SK-MEL-5 (cell line): ENCODE results near the gene DEF6. TPM values are rescaled to one million over a fixed set of nuclear protein-coding genes. Genes with fewer than 3 reads are reported as not detected.
A peak's percentile ranks its signal among the peaks of the same experiment; 100 is the strongest.

Experiments used
- DNase-seq: peaks from one replicate; pipeline ENCODE4 v3.0.0-alpha.2; 2016; ENCODE audit warnings: low read depth, low spot score
- in situ Hi-C: cut with HindIII; loops from 2 replicates; pipeline ENCODE4 v1.10.0; 2016; ENCODE audit warnings: low sequenced_read_pairs, high pct_unique_total_duplicates, low pct_unique_long_range_greater_than_20kb
- polyA plus RNA-seq, 2 experiments: library from polyadenylated mRNA; depleted of rRNA; stranded (reverse); fragments of >200 nt; gene quantifications; 2 replicates each; pipeline ENCODE4 v1.2.3, GENCODE V29; 2015
- total RNA-seq: library from RNA; depleted of rRNA; stranded (reverse); fragments of >200 nt; shearing (Covaris generic); gene quantifications from 2 replicates; pipeline ENCODE4 v1.2.3, GENCODE V29; 2014; rRNA removed

The DEF6 gene, protein sequence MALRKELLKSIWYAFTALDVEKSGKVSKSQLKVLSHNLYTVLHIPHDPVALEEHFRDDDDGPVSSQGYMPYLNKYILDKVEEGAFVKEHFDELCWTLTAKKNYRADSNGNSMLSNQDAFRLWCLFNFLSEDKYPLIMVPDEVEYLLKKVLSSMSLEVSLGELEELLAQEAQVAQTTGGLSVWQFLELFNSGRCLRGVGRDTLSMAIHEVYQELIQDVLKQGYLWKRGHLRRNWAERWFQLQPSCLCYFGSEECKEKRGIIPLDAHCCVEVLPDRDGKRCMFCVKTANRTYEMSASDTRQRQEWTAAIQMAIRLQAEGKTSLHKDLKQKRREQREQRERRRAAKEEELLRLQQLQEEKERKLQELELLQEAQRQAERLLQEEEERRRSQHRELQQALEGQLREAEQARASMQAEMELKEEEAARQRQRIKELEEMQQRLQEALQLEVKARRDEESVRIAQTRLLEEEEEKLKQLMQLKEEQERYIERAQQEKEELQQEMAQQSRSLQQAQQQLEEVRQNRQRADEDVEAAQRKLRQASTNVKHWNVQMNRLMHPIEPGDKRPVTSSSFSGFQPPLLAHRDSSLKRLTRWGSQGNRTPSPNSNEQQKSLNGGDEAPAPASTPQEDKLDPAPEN
- 0.45 and 0.71 TPM in 2 replicates for total RNA-seq
- polyA plus RNA-seq (2015; cell fraction: cytosol; rRNA removed), result 0.45 and 0.58 TPM in 2 replicates
- 0.74 and 1.2 TPM in 2 replicates for polyA plus RNA-seq (2015; cell fraction: nucleus; rRNA removed)

DNA sequence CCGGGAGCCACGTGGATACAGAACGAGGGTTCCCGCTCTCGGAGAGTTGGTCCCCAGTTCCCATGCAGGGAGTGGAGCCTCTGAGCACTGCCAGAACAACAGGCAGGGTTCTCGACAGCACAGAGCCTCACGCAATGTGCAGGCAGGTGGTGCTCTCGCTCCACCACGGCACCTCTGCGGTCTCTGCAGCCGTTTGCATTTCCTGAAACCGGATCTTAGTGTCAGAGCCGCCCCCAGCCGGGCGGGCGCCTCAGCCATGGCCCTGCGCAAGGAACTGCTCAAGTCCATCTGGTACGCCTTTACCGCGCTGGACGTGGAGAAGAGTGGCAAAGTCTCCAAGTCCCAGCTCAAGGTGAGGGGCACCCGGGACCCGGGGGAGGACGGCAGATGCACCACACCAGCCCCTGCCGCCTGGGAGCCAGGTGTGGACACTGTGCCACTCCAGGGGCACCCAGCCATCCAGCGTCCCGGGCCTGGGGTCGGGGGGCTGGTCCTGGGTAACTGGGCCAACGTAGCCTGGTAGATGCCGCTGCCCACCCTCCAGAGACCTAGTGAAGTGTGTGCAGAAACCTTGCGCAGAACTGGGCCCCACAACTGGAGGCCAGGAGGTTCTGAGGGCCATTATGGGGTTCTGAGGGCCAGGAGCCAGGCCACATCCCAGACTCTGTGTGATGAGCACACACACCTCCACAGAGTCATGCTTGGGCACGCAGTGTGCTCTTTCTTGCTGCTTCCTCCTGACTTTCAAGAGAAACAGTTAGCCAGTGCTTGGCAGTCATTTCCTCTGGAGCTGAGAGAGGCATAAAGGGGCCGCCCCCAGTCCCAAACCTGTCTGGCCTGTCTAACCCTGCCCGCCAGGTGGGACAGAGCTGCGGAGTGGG, at the start of gene DEF6:
Gene DEF6 (plus strand): TSS at position 218 of the 881 bp plus-strand sequence. CDS start 39 bp downstream, at position 257.
- in situ Hi-C loops, result no loop called here
- DNase-seq, result peak; percentile 46

DNA sequence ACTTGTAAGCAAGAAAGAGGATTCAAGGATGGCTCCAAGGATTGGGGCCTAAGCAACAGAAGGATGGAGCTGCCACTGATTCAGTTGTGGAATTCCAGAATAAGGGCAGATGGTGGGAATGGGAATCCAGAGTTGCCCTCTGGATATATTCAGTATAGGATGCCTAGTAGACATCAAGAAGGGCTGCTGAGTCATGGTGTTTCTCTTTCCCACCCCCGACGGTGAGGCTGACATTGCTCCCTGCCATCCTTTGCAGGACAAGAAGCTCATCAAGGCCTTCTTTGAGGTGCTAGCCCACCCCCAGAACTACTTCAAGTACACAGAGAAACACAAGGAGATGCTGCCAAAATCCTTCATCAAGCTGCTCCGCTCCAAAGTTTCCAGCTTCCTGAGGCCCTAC, 49.3 kb upstream of the DEF6 start:
- in situ Hi-C loops, result no loop called here
- no peak for DNase-seq

DNA sequence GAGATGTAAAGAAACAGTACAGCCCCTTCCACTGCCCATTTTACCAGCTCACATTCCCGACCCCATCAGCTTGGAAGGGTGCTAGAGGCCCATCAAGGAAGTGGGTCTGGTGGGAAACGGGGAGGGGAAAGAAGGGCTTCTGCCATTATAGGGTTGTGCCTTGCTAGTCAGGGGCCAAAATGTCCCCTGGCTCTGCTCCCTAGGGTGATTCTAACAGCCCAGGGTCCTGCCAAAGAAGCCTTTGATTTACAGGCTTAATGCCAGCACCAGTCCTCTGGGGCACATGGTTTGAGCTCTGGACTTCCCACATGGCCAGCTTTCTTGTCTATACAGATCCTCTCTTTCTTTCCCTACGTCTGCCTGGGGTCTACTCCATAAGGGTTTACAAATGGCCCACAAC, 48.7 kb upstream of the DEF6 start:
- no peak for DNase-seq
- in situ Hi-C loops, result no loop called here

DNA sequence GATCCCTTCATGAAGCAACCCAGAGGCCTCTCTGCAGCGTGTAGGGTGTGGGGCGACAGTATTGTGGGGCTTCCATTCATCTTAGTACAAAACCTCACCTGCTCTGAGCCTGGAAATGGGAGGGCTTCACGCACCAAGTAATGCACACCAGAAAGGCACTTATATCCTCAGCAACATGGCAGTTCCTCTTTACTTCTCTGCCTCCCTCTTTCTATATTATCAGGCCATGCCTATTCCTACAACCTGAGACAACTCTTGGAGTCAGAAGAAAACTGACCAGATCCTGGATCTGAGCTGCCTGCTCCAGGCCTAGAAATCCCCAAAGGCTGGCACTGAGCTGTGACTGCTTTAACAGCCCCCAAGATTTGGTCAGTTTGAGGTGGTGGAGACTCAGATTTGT, 45.7 kb upstream of the DEF6 start:
- DNase-seq, result no peak
- in situ Hi-C loops, result no loop called here

DNA sequence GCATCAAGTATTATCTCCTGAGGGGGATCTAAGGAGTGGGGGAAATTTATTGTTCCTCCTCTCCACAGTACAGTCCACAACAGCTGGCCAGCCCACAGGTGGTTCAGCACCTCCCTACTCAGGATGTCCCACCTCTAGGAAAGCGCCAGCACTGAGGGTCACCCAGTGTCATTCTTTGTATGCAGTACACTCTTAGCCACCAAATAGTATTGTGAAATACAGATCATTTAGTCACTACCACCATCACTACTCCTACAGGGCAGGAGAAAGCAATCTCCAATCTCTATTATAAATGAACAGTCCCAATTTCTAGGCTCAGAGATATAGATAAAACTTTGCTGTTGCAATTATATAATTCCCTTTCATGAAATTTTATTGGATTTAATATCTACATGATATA, 44.4 kb upstream of the DEF6 start:
- in situ Hi-C loops, result no loop called here
- no peak for DNase-seq

DNA sequence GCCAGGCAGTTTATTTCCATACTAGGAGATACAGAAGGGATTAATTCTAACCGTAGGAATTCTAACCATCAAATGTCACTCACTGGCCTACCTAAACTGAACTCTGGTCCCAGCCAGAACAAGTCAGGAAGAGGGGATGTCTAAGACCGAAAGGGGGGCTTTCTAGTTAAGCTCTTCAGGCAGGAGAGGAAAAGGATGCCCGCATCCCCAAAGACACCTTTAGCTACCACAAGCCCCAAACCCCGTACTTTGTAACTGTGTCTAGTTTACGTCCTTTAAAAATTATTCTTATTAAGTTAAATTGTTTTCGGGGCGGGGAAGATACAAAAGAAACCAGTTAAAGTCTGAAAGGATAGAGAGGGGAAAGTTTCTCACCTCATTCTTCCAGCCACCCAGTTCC, 39.3 kb upstream of the DEF6 start:
- in situ Hi-C loops, result no loop called here
- no peak for DNase-seq

DNA sequence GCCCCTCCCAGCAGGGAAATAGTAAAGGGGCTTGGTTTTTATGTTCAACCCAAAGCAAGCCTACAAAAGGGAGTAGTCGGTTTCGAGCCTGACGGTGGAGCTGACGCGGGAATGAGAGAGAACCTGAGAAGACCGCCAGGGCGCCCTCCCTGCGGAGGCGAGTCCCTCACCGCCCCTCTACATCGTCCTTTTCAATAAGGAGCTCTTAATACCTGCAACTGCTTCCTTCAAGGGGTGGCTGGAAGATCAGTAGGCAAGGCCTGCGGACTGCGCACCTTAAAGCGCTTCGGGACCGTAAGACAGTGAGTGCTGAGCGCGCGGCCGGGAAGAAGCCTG, 38.8 kb upstream of the DEF6 start:
- no peak for DNase-seq
- in situ Hi-C loops, result no loop called here

DNA sequence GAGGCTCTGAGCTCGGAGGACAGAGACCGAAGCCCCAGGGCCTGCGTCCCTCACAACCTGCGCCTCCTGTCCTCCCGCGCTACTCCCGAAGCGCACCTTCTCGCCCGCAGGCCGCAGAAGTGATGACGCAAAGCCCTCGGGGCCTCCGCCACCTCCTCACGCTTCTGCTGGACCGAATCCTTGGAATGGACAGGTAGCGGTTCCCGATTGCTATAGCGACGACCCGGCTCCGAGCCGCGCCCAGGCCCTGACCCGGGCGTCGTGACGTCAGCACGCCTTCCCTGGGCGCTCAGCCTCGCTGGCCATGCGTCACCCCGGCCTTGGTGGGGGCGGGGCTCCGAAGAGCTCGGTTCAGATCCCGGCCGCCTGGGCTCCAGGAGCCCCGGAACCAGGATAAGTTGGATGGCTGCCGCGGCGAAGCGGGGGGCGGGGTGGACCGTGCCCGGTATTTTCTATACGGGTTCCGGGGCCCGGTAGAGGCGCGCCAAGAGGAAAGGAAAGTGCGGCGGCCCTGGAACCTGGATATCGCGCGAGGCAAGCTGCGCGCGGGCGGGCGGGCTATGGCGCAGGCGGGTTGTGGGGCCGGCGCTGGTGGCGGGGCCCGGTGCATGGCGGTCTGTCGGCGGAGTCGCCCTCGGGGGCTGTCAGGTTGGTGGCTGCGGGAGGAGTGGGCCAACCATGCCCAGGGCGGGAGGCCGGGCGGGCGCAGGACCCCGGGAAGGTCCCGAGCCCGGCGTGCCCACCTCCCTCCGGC, 38.2 kb upstream of the DEF6 start, which contains the start of gene ZNF76:
Gene ZNF76 (plus strand): TSS at position 542 of the 754 bp plus-strand sequence. CDS start 21,417 bp downstream, outside the sequence.
- in situ Hi-C loops, result no loop called here
- DNase-seq, result peak; percentile 96

DNA sequence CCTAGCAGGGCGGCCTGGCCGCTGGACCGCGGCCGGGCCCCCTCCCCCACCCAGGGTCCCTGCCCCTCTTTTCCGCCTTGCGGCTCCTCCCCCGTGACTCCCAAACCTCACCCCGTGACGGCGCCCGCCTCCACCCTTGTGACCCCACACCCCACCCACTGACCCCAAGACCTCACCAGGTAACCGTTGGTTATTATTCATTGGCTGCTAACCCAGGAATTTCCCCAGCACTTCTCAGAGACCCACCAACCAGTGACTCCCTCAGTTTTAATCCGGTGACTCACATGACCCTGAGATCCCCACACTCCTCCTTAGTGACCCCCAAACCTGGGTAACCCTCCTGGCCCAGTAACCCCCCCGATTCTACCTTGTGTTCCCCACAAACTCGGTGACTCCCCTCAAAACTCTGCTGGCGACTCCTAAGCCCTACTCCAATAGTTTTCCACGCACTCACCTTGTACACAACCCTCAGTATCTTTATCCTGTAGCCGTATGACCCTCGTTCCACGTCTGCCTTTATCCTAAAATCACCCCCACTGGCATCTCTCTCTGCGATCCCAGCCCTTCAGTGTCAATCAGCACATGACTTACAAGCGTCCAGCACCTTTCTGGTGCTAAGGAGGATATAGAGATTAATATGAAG, 37.5 kb upstream of the DEF6 start:
- DNase-seq, result peak; percentile 75
- in situ Hi-C loops, result no loop called here

DNA sequence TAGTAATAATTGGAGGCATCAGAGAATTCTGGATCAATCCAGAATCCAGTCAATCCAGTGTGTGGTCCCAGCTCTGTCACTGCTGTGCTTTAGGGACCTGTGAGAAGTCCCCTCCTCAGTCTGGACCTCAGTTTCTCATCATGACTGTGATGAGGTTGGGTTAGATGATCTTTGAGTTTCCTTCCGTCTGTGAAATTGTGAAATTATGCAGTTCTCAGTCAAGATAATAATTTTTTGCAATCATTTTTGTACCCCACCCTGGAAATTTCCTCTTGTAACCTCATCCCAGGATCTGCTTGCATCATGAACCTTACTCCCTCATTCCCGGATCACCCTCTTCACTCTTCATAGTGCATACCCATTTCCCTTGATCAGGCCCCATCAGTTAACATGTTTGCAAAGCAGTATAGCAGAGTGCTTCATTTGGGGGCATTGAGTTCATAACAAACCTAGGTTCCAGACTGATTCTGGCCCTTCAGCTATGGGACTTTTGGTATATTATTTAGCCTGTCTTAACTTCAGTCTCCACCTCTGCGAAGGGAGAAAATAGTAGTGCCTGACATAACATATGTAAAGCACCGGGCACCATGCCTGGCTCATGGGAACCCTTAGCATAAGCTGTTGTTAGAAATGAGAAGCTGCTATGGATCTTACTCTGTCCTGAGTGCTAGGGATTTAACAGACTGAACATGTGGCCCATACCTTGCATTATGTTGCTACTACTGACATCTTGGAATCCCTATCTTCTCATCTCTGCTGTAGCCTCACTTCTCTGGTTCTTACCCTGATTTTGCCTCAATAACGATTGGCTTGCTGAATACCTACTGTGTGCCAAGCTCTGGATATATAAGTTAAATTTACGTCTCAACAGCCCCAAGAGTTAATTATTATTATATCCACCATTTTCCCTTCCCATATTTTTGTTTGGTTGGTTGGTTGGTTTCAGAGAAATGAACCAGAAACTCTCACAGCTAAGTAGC, 36.7 kb upstream of the DEF6 start:
- in situ Hi-C loops, result no loop called here
- DNase-seq, result no peak

DNA sequence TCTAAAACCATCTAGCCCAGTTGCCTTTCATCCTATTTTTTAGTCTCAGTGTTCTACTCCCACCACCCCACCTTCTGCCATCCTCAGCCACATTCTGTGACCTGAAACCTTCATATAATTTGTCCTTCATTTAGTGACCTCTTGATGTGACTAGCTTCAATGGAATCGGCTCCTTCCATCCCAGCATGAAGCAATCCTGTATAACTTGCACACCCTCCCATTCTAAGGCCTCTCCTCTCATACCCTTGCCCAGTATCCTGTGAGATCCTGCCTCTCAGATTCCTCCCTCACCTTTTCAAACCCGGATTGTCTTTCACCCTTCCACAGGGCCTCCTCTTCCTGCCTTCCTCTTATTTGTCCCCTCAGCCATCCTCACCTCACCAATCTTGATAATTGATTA, 35.0 kb upstream of the DEF6 start:
- in situ Hi-C loops, result no loop called here
- no peak for DNase-seq

DNA sequence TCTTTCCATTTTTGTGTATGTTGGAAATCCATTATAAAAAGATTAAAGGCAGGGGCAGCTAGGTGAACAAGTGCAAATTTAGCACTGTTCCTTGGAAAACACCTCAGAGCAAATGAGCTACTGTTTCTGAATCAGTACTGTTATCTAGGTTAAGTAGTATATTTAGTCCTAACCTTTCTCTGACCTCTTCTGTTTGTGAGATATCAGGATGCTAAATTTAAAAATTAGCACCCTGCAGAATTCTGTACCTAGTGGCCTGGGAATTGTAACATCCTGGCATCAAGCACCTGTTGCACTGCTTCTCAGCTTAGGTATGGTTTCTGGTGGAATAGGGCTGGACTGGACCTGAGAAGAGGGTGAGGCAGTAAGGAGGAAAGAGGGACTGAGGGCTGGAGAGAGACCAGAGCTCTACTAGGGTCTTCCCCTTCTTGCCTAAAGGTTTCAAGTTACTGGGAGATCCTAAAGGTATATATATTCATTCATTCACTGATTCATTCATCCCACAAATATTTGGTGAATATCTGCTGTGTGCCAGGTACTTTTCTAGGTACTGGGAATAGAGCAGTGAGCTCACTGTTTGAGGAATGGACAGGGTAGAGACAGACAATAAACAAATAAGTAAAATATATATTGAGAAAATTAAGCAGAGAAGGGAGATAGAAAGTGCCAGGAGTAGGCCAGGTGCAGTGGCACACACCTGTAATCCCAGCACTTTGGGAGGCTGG, 32.9 kb upstream of the DEF6 start:
- DNase-seq, result no peak
- in situ Hi-C loops, result no loop called here

DNA sequence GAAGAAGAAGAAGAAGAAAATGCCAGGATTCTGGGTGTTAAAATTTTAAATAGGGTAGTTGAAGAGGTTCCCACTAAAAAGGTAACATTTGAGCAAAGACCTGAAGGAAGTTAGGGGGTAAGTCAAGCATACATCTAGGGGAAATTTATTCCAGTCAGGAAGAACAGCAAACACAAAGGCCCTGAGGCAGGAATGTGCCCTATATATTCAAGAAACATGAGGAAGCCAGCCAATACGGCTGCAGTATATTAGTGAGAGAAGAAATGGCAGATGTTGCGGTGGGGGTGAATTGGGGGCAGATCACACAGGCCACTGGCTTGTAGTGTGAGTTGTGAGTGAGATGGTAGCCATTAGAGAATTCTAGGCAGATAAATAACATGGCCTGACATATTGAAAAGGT, 32.1 kb upstream of the DEF6 start:
- DNase-seq, result no peak
- in situ Hi-C loops, result no loop called here

DNA sequence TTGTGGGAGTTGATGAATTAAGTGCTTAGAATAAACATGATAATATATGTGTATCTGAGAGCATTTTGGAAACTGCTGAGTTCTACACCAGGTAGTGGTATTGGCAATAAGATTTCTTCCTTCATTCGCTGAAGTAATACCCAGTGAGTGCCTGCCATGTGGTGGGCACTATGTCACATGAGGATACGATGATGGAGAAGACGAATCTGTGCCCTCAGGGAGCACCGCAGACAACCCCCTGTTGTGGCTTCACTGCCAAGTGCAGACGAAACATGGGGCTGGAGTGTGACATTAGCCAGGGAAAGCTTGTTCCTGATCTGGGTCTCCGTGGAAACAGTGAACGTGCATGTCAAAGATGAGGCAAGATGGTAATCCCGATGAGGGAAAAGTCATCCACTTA, 30.2 kb upstream of the DEF6 start:
- in situ Hi-C loops, result no loop called here

DNA sequence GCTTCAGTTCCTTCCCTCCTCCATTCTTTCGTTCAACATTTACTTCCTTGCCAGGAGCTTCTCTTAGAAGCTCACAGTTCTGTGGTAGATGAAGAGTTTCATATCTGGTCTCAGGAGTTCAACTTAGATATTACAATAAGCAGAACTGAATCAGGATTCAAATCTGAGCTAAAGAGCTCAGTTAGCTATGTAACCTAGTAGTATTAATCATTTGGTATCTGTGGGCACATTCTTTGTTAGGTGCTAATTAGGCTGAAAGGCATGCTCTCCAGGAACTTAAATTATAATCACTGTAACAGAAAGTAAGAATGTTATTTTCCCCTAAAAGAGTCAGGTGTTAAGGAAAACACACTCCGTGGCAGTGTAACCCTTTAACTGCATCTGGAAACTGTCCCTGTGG, 29.7 kb upstream of the DEF6 start:
- DNase-seq, result no peak
- in situ Hi-C loops, result no loop called here

More for the DNA sequence above, 30.2 kb upstream of the DEF6 start:
- no peak for DNase-seq
